ENCODE data around the gene DOCK11.
"Not testable (repeated sequence)": the region's sequence is repeated elsewhere in the genome, so short reads cannot be mapped to it uniquely, and the experiment has no call there.

DOCK11 gene

DNA sequence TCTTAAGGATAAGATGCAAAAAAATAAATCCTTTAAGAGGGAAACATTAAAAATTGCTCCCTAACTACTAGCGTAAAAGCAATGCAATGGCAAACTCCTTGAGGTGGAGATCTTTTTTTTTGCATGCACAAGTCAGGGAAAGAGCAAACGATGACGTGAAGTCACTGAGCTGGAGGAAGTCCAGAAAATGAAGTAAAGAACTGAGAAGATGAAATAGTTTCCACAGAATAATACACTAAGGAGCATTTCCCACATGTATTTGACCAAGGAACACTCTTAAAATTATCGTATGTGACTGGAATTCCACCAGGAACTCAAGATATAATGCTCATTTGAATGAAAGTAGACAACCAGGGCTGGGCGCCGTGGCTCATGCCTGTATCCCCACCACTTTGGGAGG is 21.0 kb upstream of the DOCK11 start:
- no peak for TF ChIP-seq CTCF (IDR thresholded peaks at IDR 0.05; ENCODE audit: insufficient read depth, low read depth, low read length, missing control alignments)
- H3K4me3 ChIP-seq (ENCODE audit: low read depth, low read length), result no peak overlapping the region
- no peak for DNase-seq (ENCODE audit: low read depth)

GRCh38 chrX:118475903-118476302 is 19.7 kb upstream of the DOCK11 start:
- no peak for DNase-seq (ENCODE audit: low read depth)
- no peak for TF ChIP-seq CTCF (IDR thresholded peaks at IDR 0.05; ENCODE audit: insufficient read depth, low read depth, low read length, missing control alignments)
- H3K4me3 ChIP-seq (ENCODE audit: low read depth, low read length), result no peak overlapping the region

DNA sequence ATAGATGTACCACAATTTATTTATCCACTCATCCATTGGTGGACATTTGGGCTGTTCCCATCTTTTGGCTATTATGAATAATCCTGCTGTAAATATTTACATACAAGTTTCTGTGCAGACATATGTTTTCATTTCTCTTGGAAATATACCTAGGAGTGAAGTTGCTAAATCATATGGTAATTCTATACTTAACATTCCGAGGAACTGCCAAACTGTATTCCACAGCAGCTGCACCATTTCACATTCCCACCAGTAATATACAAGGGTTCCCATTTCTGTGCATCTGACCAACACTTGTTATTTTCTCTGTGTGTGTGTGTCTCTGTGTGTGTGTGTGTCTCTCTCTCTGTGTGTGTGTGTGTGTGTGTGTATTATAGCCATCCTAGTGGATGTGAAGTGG is 15.4 kb upstream of the DOCK11 start:
- no peak overlapping the region for H3K4me3 ChIP-seq (ENCODE audit: low read depth, low read length)
- no peak for DNase-seq (ENCODE audit: low read depth)
- no peak for TF ChIP-seq CTCF (IDR thresholded peaks at IDR 0.05; ENCODE audit: insufficient read depth, low read depth, low read length, missing control alignments)

GRCh38 chrX:118482384-118482783 is 13.2 kb upstream of the DOCK11 start:
- not testable (repeated sequence) for DNase-seq (ENCODE audit: low read depth); H3K4me3 ChIP-seq (ENCODE audit: low read depth, low read length)

DNA sequence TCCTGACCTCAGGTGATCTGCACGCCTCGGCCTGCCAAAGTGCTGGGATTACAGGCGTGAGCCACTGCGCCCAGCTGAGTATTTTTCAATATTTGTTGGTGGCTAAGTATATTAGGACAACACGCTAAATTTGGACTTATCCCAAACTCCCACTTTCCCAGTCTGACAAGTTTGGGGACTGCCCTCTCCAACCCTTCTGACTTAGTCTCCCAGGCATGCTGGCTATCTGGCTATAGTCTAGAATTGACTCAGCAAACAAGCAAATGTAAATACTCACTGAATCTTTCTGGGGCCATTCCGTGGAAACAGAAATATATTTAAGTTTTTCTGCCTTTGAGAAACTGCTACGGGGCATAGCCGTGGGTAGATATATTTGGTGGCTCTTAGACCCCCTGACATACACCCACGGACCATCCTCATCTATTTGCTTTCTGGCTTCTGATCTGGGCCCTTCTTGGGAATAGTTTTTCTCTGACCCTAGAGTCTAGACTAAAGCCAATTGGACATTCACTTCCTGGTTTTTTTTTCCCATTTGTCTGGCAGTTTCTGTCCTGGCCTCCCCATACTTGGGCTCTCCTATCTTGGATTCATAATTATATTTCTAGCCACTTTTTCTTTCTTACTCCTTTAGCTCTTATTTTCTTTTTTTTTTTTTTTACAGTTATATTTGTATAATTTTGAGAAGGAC is 11.3 kb upstream of the DOCK11 start:
- TF ChIP-seq CTCF (IDR thresholded peaks at IDR 0.05; ENCODE audit: insufficient read depth, low read depth, low read length, missing control alignments), result no peak
- no peak overlapping the region for H3K4me3 ChIP-seq (ENCODE audit: low read depth, low read length)

GRCh38 chrX:118486693-118487092 is 8.9 kb upstream of the DOCK11 start:
- H3K4me3 ChIP-seq (ENCODE audit: low read depth, low read length); DNase-seq (ENCODE audit: low read depth): not testable (repeated sequence)

More for the DNA sequence above, 11.3 kb upstream of the DOCK11 start:
- DNase-seq (ENCODE audit: low read depth), result no peak

DNA sequence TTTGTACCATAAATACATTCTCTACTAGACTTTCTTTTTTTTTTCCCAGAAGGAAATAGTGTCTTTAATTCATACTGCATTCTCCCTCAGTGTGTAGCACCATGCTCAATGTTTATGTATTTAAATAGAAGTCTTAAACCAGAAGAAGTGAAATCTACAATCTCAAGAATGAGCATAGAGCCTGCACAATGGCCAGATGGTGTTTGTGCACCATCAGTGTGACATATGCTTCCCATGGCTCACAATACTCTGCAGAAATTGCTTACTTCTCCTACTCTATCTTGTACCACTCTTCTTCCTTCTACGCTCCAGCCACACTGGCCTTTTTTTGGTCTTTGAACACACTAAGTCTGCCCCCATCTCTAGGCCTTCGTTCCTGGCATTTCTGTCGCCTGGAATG is 2.6 kb upstream of the DOCK11 start:
- H3K4me3 ChIP-seq (ENCODE audit: low read depth, low read length), result no peak overlapping the region
- DNase-seq (ENCODE audit: low read depth), result no peak
- no peak for TF ChIP-seq CTCF (IDR thresholded peaks at IDR 0.05; ENCODE audit: insufficient read depth, low read depth, low read length, missing control alignments)

- no peak for TF ChIP-seq CTCF (IDR thresholded peaks at IDR 0.05; ENCODE audit: insufficient read depth, low read depth, low read length, missing control alignments)
- no peak for DNase-seq (ENCODE audit: low read depth)
- no peak overlapping the region for H3K4me3 ChIP-seq (ENCODE audit: low read depth, low read length)
These were observed 1.8 kb upstream of the DOCK11 start for GRCh38 chrX:118493653-118494297.

Data from GM12865 (cell line).